PC-9 (cell line): ENCODE data around the gene SLIT1. TPM values are rescaled to one million over a fixed set of nuclear protein-coding genes. Genes with fewer than 3 reads are reported as not detected.

Experiments
- BruUV-seq: library from RNA; stranded (reverse); fragments of 400-500 nt; replicated peaks from 2 replicates; lab custom pipeline; 2021; lab: Mats Ljungman, UMichigan
- CTCF ChIA-PET: fragments of 300-600 bp; sonication (Branson Sonifier 250); formaldehyde crosslinking; loops from one replicate; lab custom pipeline; 2022; ENCODE audit warnings: antibody characterized with exemption; lab: Charles Lee
- POLR2A ChIA-PET: fragments of 300-600 bp; sonication (Branson Sonifier 250); formaldehyde crosslinking; loops from one replicate; lab custom pipeline; 2022; ENCODE audit warnings: antibody characterized with exemption; ENCODE audit not compliant: unreplicated experiment; lab: Charles Lee
- DNase-seq, 2 experiments: peaks; one replicate each; pipeline versions ENCODE4 v3.0.0 to v3.0.0-alpha.2; 2015 to 2022; ENCODE audit warnings: mixed read lengths in 1 of 2
- H2AFZ ChIP-seq: fragments of 200-600 bp; sonication (generic); 2 replicates; pipeline ENCODE4 v1.8.1; 2017; ENCODE audit warnings: antibody characterized with exemption
- H3F3A ChIP-seq: fragments of 200-600 bp; sonication (generic); 2 replicates; pipeline ENCODE4 v1.8.1; 2017; ENCODE audit warnings: antibody characterized with exemption, mild to moderate bottlenecking, low read depth; ENCODE audit not compliant: insufficient read depth
- H3K27ac ChIP-seq: fragments of 200-600 bp; sonication (generic); 2 replicates; pipeline ENCODE4 v1.6.1; 2016; ENCODE audit warnings: mixed run types
- H3K27me3 ChIP-seq: fragments of 200-600 bp; sonication (generic); 2 replicates; pipeline ENCODE4 v1.6.1; 2016; ENCODE audit warnings: low read depth, mixed run types; ENCODE audit not compliant: insufficient read depth
- H3K36me3 ChIP-seq: fragments of 200-600 bp; sonication (generic); 2 replicates; pipeline ENCODE4 v1.6.1; 2016; ENCODE audit warnings: low read depth, mixed run types
- H3K4me1 ChIP-seq: fragments of 200-600 bp; sonication (generic); replicated peaks from 2 replicates; pipeline ENCODE4 v1.6.1; 2016; ENCODE audit warnings: mixed run types; ENCODE audit not compliant: insufficient read depth
- H3K4me2 ChIP-seq: fragments of 200-600 bp; sonication (generic); 2 replicates; pipeline ENCODE4 v1.6.1; 2017; ENCODE audit warnings: mixed run types
- H3K4me3 ChIP-seq: fragments of 200-600 bp; sonication (generic); 2 replicates; pipeline ENCODE4 v1.6.1; 2016; ENCODE audit warnings: mixed run types
- H3K79me2 ChIP-seq: fragments of 200-600 bp; sonication (generic); 2 replicates; pipeline ENCODE4 v1.6.1; 2017; ENCODE audit warnings: low read depth, mixed run types
- H3K9me2 ChIP-seq: fragments of 200-600 bp; sonication (generic); 2 replicates; pipeline ENCODE4 v1.8.1; 2017; ENCODE audit warnings: mild to moderate bottlenecking; ENCODE audit not compliant: insufficient read depth
- H3K9me3 ChIP-seq: fragments of 200-600 bp; sonication (generic); 2 replicates; pipeline ENCODE4 v1.8.1; 2016; ENCODE audit warnings: low read depth; ENCODE audit not compliant: insufficient read depth
- H4K20me1 ChIP-seq: fragments of 200-600 bp; sonication (generic); 2 replicates; pipeline ENCODE4 v1.8.1; 2017; ENCODE audit not compliant: insufficient read depth
- EZH2 ChIP-seq: fragments of 200-600 bp; sonication (generic); IDR thresholded peaks from 2 replicates; pipeline ENCODE4 v1.8.0; 2017; ENCODE audit warnings: antibody characterized with exemption, low read depth
- intact Hi-C: fragments of 100-400 bp; cut with micrococcal nuclease; formaldehyde crosslinking; loops from one replicate; pipeline ENCODE4 v1.10.0; 2022; ENCODE audit not compliant: unreplicated experiment
- total RNA-seq: library from RNA; stranded (reverse); gene quantifications from 2 replicates; pipeline ENCODE4 v1.2.3, GENCODE V29; 2021
- TF ChIP-seq, protein P1 (sequence below): fragments of 200-600 bp; sonication (generic); conservative IDR thresholded peaks from 2 replicates; pipeline ENCODE4 v1.6.1; 2017; ENCODE audit warnings: mixed run types, antibody characterized with exemption, mild to moderate bottlenecking, moderate library complexity

Gene SLIT1
- total RNA-seq, 1 experiment from 2014 or later = not detected

DNA sequence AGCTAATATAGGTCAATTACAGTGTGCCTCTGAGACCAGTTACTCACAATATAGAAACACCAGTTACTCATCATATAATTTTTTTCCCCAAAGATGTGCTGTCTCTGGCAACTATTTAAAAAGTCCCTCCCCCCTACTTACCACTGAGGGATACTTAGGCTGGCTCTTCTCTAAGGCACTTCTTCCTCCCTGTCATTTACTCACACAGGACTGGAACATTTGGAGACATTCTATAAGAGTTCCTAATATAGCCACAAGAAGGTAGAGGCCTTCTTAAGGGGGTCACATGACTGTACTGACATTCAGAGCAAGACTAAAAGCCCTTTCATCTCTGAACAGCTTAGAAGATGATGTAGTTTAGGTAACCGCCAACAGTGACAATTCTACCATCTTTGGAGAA, 44.4 kb upstream of the SLIT1 start:
- Histone ChIP-seq H3K79me2 (no peaks in the 10 kb centered on the region), H3K36me3 (no peaks in the 10 kb centered on the region), H3K27me3 (no peaks in the 10 kb centered on the region), H3K9me2 (no peaks in the 10 kb centered on the region), H3K9me3 (no peaks in the 10 kb centered on the region), H4K20me1 (no peaks in the 10 kb centered on the region), H3K27ac (no peak overlapping the region), H3K4me3 (no peak overlapping the region), H3K4me2 (no peak overlapping the region), H3F3A (no peaks in the 10 kb centered on the region), H3K4me1 (no peaks in the 10 kb centered on the region), H2AFZ (no peak overlapping the region)
- intact Hi-C loops = no loop called here
- POLR2A ChIA-PET = no interaction called here
- BruUV-seq = no TSS peak
- DNase-seq = no peak
- no peak for TF ChIP-seq EZH2
- TF ChIP-seq, protein P1, sequence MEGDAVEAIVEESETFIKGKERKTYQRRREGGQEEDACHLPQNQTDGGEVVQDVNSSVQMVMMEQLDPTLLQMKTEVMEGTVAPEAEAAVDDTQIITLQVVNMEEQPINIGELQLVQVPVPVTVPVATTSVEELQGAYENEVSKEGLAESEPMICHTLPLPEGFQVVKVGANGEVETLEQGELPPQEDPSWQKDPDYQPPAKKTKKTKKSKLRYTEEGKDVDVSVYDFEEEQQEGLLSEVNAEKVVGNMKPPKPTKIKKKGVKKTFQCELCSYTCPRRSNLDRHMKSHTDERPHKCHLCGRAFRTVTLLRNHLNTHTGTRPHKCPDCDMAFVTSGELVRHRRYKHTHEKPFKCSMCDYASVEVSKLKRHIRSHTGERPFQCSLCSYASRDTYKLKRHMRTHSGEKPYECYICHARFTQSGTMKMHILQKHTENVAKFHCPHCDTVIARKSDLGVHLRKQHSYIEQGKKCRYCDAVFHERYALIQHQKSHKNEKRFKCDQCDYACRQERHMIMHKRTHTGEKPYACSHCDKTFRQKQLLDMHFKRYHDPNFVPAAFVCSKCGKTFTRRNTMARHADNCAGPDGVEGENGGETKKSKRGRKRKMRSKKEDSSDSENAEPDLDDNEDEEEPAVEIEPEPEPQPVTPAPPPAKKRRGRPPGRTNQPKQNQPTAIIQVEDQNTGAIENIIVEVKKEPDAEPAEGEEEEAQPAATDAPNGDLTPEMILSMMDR = no peak
- CTCF ChIA-PET = interaction anchor here (1.5 kb wide), 1 partner anchor 157 kb away, joined by 4 read pairs; no protein-coding TSS in a partner anchor

DNA sequence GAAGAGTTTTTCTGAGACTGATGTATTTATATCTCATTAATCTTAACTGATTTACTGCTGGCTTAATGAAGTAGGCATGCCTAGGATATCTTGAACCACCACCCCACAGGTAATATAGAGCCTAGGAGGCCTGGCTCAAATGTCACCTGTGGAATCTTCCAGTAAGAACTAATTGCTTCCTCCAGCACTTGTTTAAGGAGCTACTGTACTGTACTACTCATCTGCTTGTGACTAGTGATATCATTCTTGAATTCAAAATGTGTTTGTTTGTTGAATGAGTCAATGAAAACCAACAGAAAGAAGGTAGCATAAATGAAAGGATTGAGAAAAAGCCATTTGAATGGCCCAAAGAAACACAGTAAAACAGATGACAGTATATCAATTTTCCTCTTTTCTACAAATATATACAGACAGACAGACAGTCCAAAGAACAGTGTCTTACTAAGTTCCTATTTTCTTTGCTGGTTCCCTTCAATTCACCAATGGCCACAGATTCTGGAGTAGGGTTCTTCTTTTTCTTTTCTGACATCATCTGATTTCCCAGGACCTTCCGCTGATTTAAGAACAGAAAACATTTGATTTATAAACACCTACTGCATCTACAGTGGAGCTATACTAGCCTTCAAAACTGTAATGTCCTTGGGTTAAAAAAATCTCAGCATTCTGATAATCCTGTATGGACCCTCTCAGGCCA, 43.7 kb upstream of the SLIT1 start:
- intact Hi-C loops = no loop called here
- no peak overlapping the region for H3K4me3 ChIP-seq
- POLR2A ChIA-PET = no interaction called here

DNA sequence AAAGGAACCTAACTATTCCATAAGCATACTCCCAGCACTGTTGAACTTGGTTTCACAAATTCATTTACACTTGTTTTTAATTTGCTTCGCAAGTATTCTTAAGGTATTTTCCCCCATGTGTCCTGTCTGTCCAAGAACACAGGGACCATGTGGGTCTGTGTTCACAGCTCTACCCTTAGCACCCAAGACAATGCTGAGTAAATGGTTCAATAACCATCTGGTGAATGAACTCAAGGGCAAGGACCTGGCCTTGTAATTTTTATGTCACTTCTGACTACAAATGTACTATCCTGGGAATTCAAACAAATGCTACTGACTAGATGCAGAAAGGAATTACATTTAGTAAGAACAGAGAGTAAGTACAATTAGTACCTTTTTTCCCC, 43.0 kb upstream of the SLIT1 start:
- no peak overlapping the region for H3K4me2 ChIP-seq
- H3K4me1 ChIP-seq = no peaks in the 10 kb centered on the region
- no peaks in the 10 kb centered on the region for H3K27me3 ChIP-seq
- no peaks in the 10 kb centered on the region for H3F3A ChIP-seq
- intact Hi-C loops = no loop called here
- no peaks in the 10 kb centered on the region for H3K36me3 ChIP-seq
- TF ChIP-seq EZH2 = no peak
- TF ChIP-seq, protein P1 = no peak
- no TSS peak for BruUV-seq
- no peak overlapping the region for H3K27ac ChIP-seq
- H3K79me2 ChIP-seq = no peaks in the 10 kb centered on the region
- H4K20me1 ChIP-seq = no peaks in the 10 kb centered on the region
- H2AFZ ChIP-seq = no peak overlapping the region
- H3K9me3 ChIP-seq = no peaks in the 10 kb centered on the region
- CTCF ChIA-PET = interaction anchor here (1.5 kb wide), 1 partner anchor 156 kb away, joined by 4 read pairs; no protein-coding TSS in a partner anchor
- no peaks in the 10 kb centered on the region for H3K9me2 ChIP-seq
- no peak for DNase-seq
- H3K4me3 ChIP-seq = no peak overlapping the region
- POLR2A ChIA-PET = no interaction called here

More for the DNA sequence above, 43.7 kb upstream of the SLIT1 start:
- CTCF ChIA-PET = interaction anchor here (1.5 kb wide), 1 partner anchor 156 kb away, joined by 4 read pairs; no protein-coding TSS in a partner anchor
- Histone ChIP-seq H3K79me2 (no peaks in the 10 kb centered on the region), H4K20me1 (no peaks in the 10 kb centered on the region), H3K36me3 (no peaks in the 10 kb centered on the region), H3K27me3 (no peaks in the 10 kb centered on the region), H3K27ac (no peak overlapping the region), H2AFZ (no peak overlapping the region), H3K4me2 (no peak overlapping the region), H3K9me2 (no peaks in the 10 kb centered on the region), H3K4me1 (no peaks in the 10 kb centered on the region), H3F3A (no peaks in the 10 kb centered on the region), H3K9me3 (no peaks in the 10 kb centered on the region)
- DNase-seq = no peak
- TF ChIP-seq EZH2 = no peak
- TF ChIP-seq, protein P1 = no peak
- BruUV-seq = no TSS peak
